HepG2 (cell line): ENCODE data around the gene LEAP2. TPM values are rescaled to one million over a fixed set of nuclear protein-coding genes. Genes with fewer than 3 reads are reported as not detected.
A peak's percentile ranks its signal among the peaks of the same experiment; 100 is the strongest.

Experiments
- ATAC-seq: fragments of 200-7000 bp; cut with Tn5 transposase; 3 replicates; pipeline ENCODE4 v1.9.1; 2020; ENCODE audit warnings: mild to moderate bottlenecking, moderate library complexity
- BruUV-seq: library from RNA; stranded (reverse); fragments of 400-500 nt; replicated peaks from 2 replicates; lab custom pipeline; 2021; lab: Mats Ljungman, UMichigan
- CTCF ChIA-PET: fragments of 300-600 bp; formaldehyde crosslinking; extraction: SDS; loops from one replicate; lab custom pipeline; 2021; ENCODE audit warnings: low total read pairs, inconsistent platforms, low intra/inter-chr PET ratio; lab: Yijun Ruan, JAX
- POLR2A ChIA-PET: fragments of 350-600 bp; sonication (Branson Sonifier 250); formaldehyde crosslinking; loops from one replicate; lab custom pipeline; 2020; ENCODE audit warnings: antibody characterized with exemption, inconsistent platforms; lab: Yijun Ruan, JAX
- DNase-seq: peaks from one replicate; pipeline ENCODE4 v3.0.0-alpha.2; 2015; ENCODE audit warnings: low spot score
- FAIRE-seq: peaks from 3 replicates; lab custom pipeline; 2011; peaks lifted over from hg19 to GRCh38; lab: Jason Lieb, UNC
- H2AFZ ChIP-seq: one replicate; pipeline ENCODE4 v1.6.1; 2011; ENCODE audit warnings: low read length, inconsistent platforms
- H3K27ac ChIP-seq: fragments of 300-600 bp; 3 replicates; pipeline ENCODE4 v1.8.0; 2011; ENCODE audit warnings: mixed run types, mild to moderate bottlenecking, mixed read lengths, low read length, inconsistent platforms; ENCODE audit not compliant: insufficient read depth; ENCODE audit errors: extremely low read length
- H3K27me3 ChIP-seq, 2 experiments: fragments of 200-600 bp in 1 of 2; 2 replicates in 1 of 2; 3 replicates in 1 of 2; pipeline versions ENCODE4 v1.6.0 to v1.8.0; 2011; ENCODE audit warnings: low read length in 2 of 2, mild to moderate bottlenecking in 2 of 2, moderate library complexity in 2 of 2, inconsistent platforms in 1 of 2; ENCODE audit not compliant: insufficient read depth in 2 of 2, control insufficient read depth in 1 of 2
- H3K36me3 ChIP-seq, 2 experiments: fragments of 200-600 bp in 1 of 2; replicated peaks in 1 of 2; 2 replicates in 1 of 2; 3 replicates in 1 of 2; pipeline versions ENCODE4 v1.5.1 to v1.8.0; 2011; ENCODE audit warnings: low read length in 2 of 2, inconsistent platforms in 1 of 2; ENCODE audit not compliant: insufficient read depth in 2 of 2, control insufficient read depth in 1 of 2
- H3K4me1 ChIP-seq: 2 replicates; pipeline ENCODE4 v1.5.1; 2012; ENCODE audit warnings: low read length, inconsistent platforms; ENCODE audit not compliant: insufficient read depth
- H3K4me2 ChIP-seq: 2 replicates; pipeline ENCODE4 v1.6.0; 2011; ENCODE audit warnings: low read depth, low read length, inconsistent platforms
- H3K4me3 ChIP-seq, 3 experiments: fragments of 200-600 bp in 1 of 3; sonication (generic), shearing (Covaris generic) in 1 of 3; replicated peaks in 1 of 3; 2 replicates each; pipeline ENCODE4 v1.5.1; 2011 to 2016; ENCODE audit warnings: low read length in 3 of 3, inconsistent platforms in 2 of 3, low read depth in 2 of 3, mild to moderate bottlenecking in 2 of 3, control low read depth in 1 of 3, mixed read lengths in 1 of 3; ENCODE audit not compliant: insufficient read depth in 1 of 3
- H3K79me2 ChIP-seq: one replicate; pipeline ENCODE4 v1.6.1; 2011; ENCODE audit warnings: low read length, inconsistent platforms; ENCODE audit not compliant: insufficient read depth
- H3K9ac ChIP-seq: 2 replicates; pipeline ENCODE4 v1.6.0; 2011; ENCODE audit warnings: mild to moderate bottlenecking, low read depth, low read length, inconsistent platforms; ENCODE audit not compliant: insufficient read depth
- H3K9me3 ChIP-seq: 2 replicates; pipeline ENCODE4 v1.5.1; 2012; ENCODE audit warnings: mild to moderate bottlenecking, low read length
- H4K20me1 ChIP-seq: 2 replicates; pipeline ENCODE4 v1.6.0; 2011; ENCODE audit warnings: inconsistent platforms, mild to moderate bottlenecking, low read length, moderate library complexity; ENCODE audit not compliant: insufficient read depth
- GABPB1 ChIP-seq: IDR thresholded peaks from 2 replicates; pipeline ENCODE4 v1.6.1; 2016; ENCODE audit warnings: mild to moderate bottlenecking, missing genetic modification reagents, moderate library complexity, missing compliant biosample characterization
- RBFOX2 ChIP-seq: fragments of 200-400 bp; formaldehyde crosslinking; IDR thresholded peaks from 2 replicates; pipeline ENCODE4 v1.6.1; 2017; ENCODE audit warnings: low read depth, mild to moderate bottlenecking, low read length
- REPIN1 ChIP-seq: sonication (generic); formaldehyde crosslinking; IDR thresholded peaks from 2 replicates; pipeline ENCODE4 v1.8.0; 2022; ENCODE audit warnings: missing genetic modification reagents, low read depth, mild to moderate bottlenecking, borderline replicate concordance
- TGIF2 ChIP-seq: IDR thresholded peaks from 2 replicates; pipeline ENCODE4 v1.6.1; 2016; ENCODE audit warnings: control low read depth, missing compliant biosample characterization
- ZFP82 ChIP-seq: sonication (generic); formaldehyde crosslinking; IDR thresholded peaks from 2 replicates; pipeline ENCODE4 v1.5.1; 2020; ENCODE audit warnings: mild to moderate bottlenecking, missing genetic modification reagents, borderline replicate concordance
- ZNF878 ChIP-seq: sonication (generic); formaldehyde crosslinking; IDR thresholded peaks from 2 replicates; pipeline ENCODE4 v1.8.1; 2023; ENCODE audit warnings: mild to moderate bottlenecking, missing genetic modification reagents, moderate library complexity
- WGBS: methylation state at CpG from one replicate; pipeline ENCODE4 v1.1.6; 2017; ENCODE audit warnings: low lambda C conversion rate; 5-methylcytosine and 5-hydroxymethylcytosine counted together
- in situ Hi-C: cut with HindIII; loops from 2 replicates; pipeline ENCODE4 v1.10.0; 2017; ENCODE audit warnings: low pct_unique_long_range_greater_than_20kb; ENCODE audit not compliant: extremely low pct_ligation_motif_present
- intact Hi-C: fragments of 100-400 bp; cut with micrococcal nuclease; formaldehyde crosslinking; loops from one replicate; pipeline ENCODE4 v1.10.0; 2022; ENCODE audit not compliant: unreplicated experiment
- polyA plus RNA-seq, 8 experiments: library from polyadenylated mRNA; depleted of rRNA in 3 of 8; stranded (reverse) in 7 of 8; unstranded in 1 of 8; fragments of >200 nt; fragmentation: Illumina TruSeq in 4 of 8; extraction: Trizol in 4 of 8; gene quantifications; 2 replicates each; pipeline versions ENCODE4 v1.2.1 to v1.2.3, GENCODE V29; 2011 to 2016; ENCODE audit warnings: low read depth in 4 of 8, missing spikeins in 1 of 8, mixed read lengths in 1 of 8; ENCODE audit not compliant: insufficient read depth in 1 of 8
- total RNA-seq, 5 experiments: library from RNA; depleted of rRNA; stranded (reverse); fragments of >200 nt; fragmentation: Illumina TruSeq; extraction: Trizol; gene quantifications; 2 replicates each; pipeline ENCODE4 v1.2.3, GENCODE V29; 2016; ENCODE audit warnings: low read depth in 1 of 5
- TF ChIP-seq, protein P1 (sequence below): fragments of 450-650 bp; IDR thresholded peaks from 2 replicates; pipeline ENCODE4 v1.6.1; 2017
- TF ChIP-seq, protein P2 (sequence below): sonication (generic); formaldehyde crosslinking; IDR thresholded peaks from 2 replicates; pipeline ENCODE4 v1.8.0; 2022; ENCODE audit warnings: mild to moderate bottlenecking, missing genetic modification reagents, borderline replicate concordance
- TF ChIP-seq, protein P3 (sequence below): sonication (generic); formaldehyde crosslinking; IDR thresholded peaks from 2 replicates; pipeline ENCODE4 v1.5.0; 2020; ENCODE audit warnings: mild to moderate bottlenecking, missing genetic modification reagents
- TF ChIP-seq, protein P4 (sequence below): sonication (generic); formaldehyde crosslinking; conservative IDR thresholded peaks from 2 replicates; pipeline ENCODE4 v1.8.1; 2023; ENCODE audit warnings: missing genetic modification reagents
- TF ChIP-seq, protein P5 (sequence below): sonication (generic); formaldehyde crosslinking; IDR thresholded peaks from 2 replicates; pipeline ENCODE4 v1.4.0; 2020; ENCODE audit warnings: mild to moderate bottlenecking, missing genetic modification reagents
- TF ChIP-seq, protein P6 (sequence below): sonication (generic); formaldehyde crosslinking; IDR thresholded peaks from 2 replicates; pipeline ENCODE4 v1.8.1; 2023; ENCODE audit warnings: mild to moderate bottlenecking, missing genetic modification reagents

Gene LEAP2
- total and polyA plus RNA-seq, 2 of the 13 experiments (the other 11 are each of a cell fraction or from before 2014, with no cell fraction given): 23.9 to 51.9 TPM

DNA sequence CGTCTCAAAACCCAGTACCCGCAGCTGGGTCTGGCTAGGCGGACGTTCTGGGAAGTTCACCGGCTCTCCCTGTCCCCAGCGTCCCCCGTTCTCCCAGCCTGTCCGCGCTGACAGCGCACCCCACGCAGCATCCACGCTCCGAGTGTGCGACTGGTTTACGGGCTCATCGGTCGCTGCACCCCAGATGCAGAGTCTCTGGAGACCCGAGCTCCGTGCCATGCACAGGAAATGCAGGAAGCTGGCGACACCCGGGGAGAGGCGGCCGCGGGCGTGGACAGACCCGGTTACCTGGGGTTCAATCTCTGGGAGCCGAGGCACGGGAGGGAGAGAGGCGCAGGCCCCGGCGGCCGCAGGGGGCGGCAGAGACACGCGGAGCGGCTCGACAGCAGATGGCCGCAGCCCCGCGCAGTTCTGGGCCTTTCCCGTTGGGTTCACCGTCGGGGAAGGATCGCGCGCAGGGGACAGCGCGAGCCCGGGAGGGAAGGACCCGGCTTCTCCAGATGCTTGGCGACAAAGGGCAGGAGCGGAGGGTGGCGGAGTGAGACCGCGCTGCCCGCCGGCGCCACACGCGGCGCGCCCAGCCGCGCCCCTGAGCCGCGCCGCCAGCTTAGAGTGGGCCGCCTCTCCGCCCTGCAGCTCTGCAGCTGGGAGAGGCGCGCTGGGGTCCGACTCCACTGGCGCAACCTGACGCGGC, 43.6 kb upstream of the LEAP2 start:
- in situ Hi-C loops: loop anchor here (5.0 kb wide), 1 partner anchor 42 kb away; the partner anchor contains the start of gene LEAP2
- Histone ChIP-seq H4K20me1 (no peaks in the 10 kb centered on the region), H3K9me3 (no peaks in the 10 kb centered on the region), H3K4me1 (peaks cover 61% of the 10 kb centered on the region), H3K4me2 (peak overlapping the region; percentile 93), H3K79me2 (peaks cover 37% of the 10 kb centered on the region), H3K27ac (peak overlapping the region; percentile 90), H2AFZ (no peak overlapping the region), H3K27me3 (no peaks in the 10 kb centered on the region), H3K36me3 (peaks cover 3 to 15% of the 10 kb centered on the region in 2 experiments; a peak in 4 of 5 replicates), H3K4me3 (peak overlapping the region; percentile 79 to 94 (median 93)), H3K9ac (peak overlapping the region; percentile 96)
- FAIRE-seq: no peak
- no TSS peak for BruUV-seq
- POLR2A ChIA-PET: interaction anchor here (1.0 to 6.6 kb wide), 10 partner anchors 9 to 221 kb away, joined by 3 to 91 read pairs (median 24); partner anchors contain the start of genes GDF9, HSPA4, KIF3A and LEAP2
- WGBS: 0% methylated on average over 4 of the region's 75 CpGs
- CTCF ChIA-PET: interaction anchor here (1.1 to 3.1 kb wide), 4 partner anchors 35 to 75 kb away, joined by 3 to 39 read pairs (median 6); partner anchors contain the start of genes GDF9 and UQCRQ
- ATAC-seq: peak; percentile 87
- peak; percentile 56 for DNase-seq
- intact Hi-C loops: loop anchor here (1.0 kb wide), 2 partner anchors 36 to 53 kb away; partner anchors contain the start of genes GDF9 and UQCRQ
- TF ChIP-seq, protein P1, sequence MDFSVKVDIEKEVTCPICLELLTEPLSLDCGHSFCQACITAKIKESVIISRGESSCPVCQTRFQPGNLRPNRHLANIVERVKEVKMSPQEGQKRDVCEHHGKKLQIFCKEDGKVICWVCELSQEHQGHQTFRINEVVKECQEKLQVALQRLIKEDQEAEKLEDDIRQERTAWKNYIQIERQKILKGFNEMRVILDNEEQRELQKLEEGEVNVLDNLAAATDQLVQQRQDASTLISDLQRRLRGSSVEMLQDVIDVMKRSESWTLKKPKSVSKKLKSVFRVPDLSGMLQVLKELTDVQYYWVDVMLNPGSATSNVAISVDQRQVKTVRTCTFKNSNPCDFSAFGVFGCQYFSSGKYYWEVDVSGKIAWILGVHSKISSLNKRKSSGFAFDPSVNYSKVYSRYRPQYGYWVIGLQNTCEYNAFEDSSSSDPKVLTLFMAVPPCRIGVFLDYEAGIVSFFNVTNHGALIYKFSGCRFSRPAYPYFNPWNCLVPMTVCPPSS: no peak
- peak; percentile 97 for TF ChIP-seq ZFP82 (CRISPR knock-in tag)
- peak; percentile 46; the same call in 1 of the 2 replicates for TF ChIP-seq REPIN1 (CRISPR knock-in tag)
- TF ChIP-seq ZNF878 (CRISPR knock-in tag): 0 out of 2 replicates have a peak, but pooled peaks have one; percentile 28
- TF ChIP-seq, protein P2, sequence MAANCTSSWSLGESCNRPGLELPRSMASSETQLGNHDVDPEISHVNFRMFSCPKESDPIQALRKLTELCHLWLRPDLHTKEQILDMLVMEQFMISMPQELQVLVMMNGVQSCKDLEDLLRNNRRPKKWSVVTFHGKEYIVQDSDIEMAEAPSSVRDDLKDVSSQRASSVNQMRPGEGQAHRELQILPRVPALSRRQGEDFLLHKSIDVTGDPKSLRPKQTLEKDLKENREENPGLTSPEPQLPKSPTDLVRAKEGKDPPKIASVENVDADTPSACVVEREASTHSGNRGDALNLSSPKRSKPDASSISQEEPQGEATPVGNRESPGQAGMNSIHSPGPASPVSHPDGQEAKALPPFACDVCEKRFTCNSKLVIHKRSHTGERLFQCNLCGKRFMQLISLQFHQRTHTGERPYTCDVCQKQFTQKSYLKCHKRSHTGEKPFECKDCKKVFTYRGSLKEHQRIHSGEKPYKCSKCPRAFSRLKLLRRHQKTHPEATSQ: peak; percentile 21; the same call in 1 of the 2 replicates
- TF ChIP-seq RBFOX2: peak; percentile 89
- TF ChIP-seq, protein P3, sequence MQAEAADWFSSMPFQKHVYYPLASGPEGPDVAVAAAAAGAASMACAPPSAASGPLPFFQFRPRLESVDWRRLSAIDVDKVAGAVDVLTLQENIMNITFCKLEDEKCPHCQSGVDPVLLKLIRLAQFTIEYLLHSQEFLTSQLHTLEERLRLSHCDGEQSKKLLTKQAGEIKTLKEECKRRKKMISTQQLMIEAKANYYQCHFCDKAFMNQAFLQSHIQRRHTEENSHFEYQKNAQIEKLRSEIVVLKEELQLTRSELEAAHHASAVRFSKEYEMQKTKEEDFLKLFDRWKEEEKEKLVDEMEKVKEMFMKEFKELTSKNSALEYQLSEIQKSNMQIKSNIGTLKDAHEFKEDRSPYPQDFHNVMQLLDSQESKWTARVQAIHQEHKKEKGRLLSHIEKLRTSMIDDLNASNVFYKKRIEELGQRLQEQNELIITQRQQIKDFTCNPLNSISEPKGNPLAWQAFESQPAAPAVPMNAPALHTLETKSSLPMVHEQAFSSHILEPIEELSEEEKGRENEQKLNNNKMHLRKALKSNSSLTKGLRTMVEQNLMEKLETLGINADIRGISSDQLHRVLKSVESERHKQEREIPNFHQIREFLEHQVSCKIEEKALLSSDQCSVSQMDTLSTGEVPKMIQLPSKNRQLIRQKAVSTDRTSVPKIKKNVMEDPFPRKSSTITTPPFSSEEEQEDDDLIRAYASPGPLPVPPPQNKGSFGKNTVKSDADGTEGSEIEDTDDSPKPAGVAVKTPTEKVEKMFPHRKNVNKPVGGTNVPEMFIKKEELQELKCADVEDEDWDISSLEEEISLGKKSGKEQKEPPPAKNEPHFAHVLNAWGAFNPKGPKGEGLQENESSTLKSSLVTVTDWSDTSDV (CRISPR knock-in tag): 0 out of 2 replicates have a peak, but pooled peaks have one; percentile 36
- no peak; the same call in 1 of the 2 replicates for TF ChIP-seq GABPB1 (CRISPR knock-in tag)
- TF ChIP-seq, protein P4, sequence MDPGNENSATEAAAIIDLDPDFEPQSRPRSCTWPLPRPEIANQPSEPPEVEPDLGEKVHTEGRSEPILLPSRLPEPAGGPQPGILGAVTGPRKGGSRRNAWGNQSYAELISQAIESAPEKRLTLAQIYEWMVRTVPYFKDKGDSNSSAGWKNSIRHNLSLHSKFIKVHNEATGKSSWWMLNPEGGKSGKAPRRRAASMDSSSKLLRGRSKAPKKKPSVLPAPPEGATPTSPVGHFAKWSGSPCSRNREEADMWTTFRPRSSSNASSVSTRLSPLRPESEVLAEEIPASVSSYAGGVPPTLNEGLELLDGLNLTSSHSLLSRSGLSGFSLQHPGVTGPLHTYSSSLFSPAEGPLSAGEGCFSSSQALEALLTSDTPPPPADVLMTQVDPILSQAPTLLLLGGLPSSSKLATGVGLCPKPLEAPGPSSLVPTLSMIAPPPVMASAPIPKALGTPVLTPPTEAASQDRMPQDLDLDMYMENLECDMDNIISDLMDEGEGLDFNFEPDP (CRISPR knock-in tag): no peak
- TF ChIP-seq, protein P5, sequence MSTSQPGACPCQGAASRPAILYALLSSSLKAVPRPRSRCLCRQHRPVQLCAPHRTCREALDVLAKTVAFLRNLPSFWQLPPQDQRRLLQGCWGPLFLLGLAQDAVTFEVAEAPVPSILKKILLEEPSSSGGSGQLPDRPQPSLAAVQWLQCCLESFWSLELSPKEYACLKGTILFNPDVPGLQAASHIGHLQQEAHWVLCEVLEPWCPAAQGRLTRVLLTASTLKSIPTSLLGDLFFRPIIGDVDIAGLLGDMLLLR: peak; percentile 57; the same call in 1 of the 2 replicates
- TF ChIP-seq, protein P6, sequence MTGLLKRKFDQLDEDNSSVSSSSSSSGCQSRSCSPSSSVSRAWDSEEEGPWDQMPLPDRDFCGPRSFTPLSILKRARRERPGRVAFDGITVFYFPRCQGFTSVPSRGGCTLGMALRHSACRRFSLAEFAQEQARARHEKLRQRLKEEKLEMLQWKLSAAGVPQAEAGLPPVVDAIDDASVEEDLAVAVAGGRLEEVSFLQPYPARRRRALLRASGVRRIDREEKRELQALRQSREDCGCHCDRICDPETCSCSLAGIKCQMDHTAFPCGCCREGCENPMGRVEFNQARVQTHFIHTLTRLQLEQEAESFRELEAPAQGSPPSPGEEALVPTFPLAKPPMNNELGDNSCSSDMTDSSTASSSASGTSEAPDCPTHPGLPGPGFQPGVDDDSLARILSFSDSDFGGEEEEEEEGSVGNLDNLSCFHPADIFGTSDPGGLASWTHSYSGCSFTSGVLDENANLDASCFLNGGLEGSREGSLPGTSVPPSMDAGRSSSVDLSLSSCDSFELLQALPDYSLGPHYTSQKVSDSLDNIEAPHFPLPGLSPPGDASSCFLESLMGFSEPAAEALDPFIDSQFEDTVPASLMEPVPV (CRISPR knock-in tag): peak; percentile 50
- TF ChIP-seq TGIF2 (CRISPR knock-in tag): peak; percentile 45; the same call in 1 of the 2 replicates
